ENCODE results near the gene ACTL7A.
"Not testable (repeated sequence)": the region's sequence is repeated elsewhere in the genome, so short reads cannot be mapped to it uniquely, and the experiment has no call there.

ACTL7A gene

DNA sequence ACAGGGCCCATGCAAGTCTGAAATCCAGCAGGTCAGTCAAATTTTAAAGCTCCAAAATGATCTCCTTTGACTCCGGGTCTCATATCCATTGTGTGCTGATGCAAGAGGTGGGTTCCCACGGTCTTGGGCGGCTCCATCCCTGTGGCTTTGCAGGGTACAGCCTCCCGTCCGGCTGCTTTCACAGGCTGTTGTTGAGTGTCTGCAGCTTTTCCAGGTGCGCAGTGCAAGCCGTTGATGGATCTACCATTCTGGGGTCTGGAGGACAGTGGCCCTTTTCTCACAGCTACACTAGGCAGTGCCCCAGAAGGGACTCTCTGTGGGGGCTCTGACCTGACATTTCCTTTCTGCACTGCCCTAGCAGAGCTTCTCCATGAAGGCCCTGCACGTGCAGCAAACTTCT lies 13.8 kb upstream of the ACTL7A start:
- in situ Hi-C loops (cut with MboI; ENCODE audit: low sequenced_read_pairs): not testable (repeated sequence)

DNA sequence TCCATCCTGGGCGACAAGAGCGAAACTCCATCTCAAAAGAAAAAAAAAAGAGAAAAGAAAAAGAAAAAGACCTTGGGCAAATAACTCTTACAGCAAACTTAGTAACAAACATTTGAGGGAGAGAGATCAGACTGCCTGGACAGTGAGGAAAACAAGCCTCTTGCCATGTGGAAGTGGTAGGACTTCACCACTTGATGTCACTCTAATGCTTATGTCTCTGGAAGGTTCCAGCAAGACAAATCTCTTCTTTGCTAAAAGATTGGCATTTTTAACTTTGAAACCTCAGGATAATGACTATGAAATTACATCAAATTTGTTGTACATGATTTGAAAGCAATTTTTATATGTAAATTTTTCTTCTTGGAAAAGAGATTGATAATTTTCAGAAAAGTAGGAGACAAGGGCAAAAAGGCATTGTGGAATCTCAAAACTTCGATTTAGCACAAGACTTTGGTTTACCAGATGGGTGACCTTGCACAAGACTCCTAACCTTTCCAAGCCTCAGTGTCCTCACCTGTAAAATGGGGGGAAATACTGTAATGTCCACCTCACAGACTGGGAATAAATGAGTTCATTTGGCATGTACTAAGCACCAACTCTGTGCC lies 11.7 kb upstream of the ACTL7A start:
- in situ Hi-C loops (cut with MboI; ENCODE audit: low sequenced_read_pairs): no loop called here

DNA sequence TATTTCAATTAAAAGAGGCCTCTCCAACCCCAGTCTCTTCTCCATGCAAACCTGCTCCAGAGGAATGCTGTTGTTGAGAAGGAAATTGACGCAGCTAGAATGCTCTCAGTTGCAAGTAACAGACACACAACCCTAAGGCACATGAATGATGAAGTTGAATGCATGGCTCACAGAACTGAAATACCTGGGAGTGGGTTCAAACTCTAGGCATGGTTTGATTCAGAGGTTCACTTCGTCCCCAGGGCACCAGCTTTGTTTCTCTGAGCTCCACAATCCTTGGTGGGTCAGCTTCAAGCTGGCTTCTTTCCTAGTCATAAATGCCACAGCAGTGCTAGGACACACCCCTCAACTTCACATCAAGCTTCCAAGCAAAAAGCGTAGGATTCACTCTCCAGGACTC lies 10.9 kb upstream of the ACTL7A start:
- in situ Hi-C loops (cut with MboI; ENCODE audit: low sequenced_read_pairs): no loop called here

DNA sequence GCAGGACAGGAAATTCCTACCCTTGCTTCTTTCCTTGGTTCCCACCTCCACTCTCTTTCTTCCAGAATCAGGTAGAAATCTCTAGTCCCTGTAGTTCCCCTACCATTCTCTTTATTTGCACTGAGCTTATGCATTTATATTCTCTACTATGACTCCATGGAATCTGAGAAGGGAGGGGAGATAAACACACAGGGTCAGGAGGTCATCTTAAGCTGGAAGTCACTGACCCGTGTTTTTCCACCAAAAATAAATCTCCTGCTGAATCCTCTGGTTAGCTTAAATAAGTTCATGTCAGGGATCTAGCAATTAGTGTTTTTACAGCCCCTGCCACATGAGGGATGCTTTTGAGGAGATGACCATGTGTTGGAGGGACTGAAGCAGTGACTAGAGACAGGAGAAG lies 10.0 kb upstream of the ACTL7A start:
- in situ Hi-C loops (cut with MboI; ENCODE audit: low sequenced_read_pairs): no loop called here

DNA sequence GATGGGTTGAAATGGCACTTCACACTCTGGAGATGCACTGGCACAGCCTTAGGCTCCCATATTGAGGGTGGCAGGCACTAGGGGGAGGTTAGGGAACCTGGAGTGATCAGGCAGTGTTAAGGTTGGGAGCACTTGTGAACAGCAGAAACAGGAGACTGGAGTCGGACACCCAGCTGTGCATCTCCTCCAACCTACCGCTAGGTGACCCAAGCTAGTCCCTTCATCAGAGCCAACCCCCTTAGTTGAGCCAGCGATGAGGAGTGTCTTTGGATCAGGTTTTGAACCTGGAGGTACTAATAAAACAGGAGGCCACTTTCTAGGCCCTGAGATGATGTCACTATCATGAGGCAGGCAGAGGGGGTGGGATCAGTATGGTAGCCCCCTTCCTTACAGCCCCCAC lies 8.0 kb upstream of the ACTL7A start:
- in situ Hi-C loops (cut with MboI; ENCODE audit: low sequenced_read_pairs): no loop called here

DNA sequence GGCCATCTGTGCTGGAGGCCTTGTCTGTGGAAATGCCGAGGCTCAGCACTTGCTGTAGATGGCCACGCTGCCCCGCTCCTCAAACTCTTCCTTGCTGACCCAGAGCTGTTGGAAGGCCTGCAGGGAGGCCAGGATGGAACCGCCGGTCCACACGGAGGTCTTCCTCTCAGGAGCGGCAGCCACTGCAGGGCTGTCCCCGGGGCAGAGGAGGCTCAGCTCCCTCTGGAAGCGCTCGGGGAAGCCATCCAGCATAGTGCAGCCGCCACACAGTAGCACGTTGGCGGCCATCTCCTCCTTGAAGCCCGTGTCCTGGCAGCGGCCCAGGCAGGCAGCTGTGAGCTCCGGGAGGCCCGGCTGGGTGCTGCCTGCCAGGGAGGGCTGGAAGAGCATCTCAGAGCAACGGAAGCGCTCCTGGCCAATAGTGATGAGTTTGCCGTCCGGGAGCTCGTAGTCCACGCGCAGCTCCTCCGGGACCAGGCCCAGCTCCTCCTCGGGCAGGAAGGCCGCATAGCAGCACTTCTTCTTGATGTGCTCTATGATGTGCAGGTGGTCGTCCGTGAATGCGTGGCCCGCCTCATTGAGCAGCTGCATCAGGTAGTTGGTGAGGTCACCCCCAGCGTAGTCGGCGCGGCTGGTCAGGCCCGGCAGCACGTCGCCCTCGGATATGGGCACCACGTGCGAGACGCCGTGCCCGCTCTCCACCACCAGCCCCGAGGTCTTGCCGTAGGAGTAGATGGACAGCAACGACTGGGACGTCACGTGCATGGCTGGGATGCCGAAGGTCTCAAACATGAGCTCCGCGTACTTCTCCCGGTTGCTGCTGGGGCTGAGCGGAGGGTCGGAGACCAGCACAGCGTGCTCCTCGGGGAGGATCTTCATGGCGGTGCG lies 7.2 kb upstream of the ACTL7A start:
- in situ Hi-C loops (cut with MboI; ENCODE audit: low sequenced_read_pairs): no loop called here

DNA sequence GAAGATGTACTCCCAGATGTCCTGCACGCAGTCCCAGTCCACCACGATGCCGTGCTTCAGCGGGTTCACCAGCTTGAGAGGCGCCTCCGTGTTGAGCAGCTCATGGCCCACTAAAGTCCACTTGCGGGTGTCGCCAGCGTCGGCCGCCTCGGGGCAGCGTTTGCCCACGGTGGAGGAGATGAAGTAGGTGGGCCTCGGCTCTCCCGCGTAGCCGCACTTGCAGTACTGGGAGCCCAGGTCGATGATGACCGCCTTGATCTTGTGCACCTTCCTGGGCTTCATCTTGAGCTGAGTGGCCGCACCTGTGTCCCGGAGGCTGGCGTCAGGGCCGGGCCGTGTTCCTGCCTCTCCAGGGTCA lies 6.6 kb upstream of the ACTL7A start:
- in situ Hi-C loops (cut with MboI; ENCODE audit: low sequenced_read_pairs): no loop called here

DNA sequence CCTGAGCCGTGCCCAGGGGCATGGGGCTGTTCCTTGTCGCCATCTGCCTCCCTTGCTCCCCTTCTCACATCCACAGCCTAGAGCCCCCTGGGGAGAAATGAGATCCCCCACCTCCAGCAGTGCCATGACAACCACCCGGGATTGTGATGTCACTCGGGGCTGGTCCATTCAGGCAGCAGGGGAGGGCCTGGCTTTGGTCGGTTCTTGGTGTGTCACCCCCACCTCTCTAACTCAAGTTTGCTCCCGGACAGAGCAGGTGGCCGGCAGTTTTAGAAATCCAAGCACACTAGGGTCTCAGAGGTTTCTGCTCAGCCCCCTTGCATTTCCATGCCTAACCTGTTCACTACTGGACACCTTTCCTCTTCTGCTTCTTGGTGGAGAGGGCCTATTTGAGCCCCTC lies 6.2 kb upstream of the ACTL7A start, which contains the start of gene ACTL7B:
ACTL7B (minus strand) TSS at position 99 of the 400 bp plus-strand sequence; CDS start at position 43, 56 bp downstream.
- in situ Hi-C loops (cut with MboI; ENCODE audit: low sequenced_read_pairs): no loop called here

DNA sequence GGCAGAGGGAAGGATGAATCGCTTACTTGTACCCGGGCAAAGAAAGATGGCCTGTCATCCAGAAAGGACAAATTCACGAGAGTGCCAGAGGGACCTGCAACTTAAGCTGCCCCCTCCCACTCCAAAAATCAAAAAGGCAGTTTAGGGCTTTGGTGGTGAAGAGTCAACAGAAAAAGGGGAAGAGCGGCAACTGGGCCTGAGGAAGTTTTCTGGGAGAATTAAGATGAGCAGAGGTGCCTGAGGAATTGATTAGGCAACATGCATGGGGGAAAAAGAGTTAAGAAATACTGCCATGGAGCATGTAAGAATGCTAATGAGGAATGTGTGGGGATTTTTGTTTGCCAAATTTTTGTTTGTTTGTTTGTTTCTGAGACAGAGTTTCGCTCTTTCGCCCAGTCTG lies 4.5 kb upstream of the ACTL7A start:
- in situ Hi-C loops (cut with MboI; ENCODE audit: low sequenced_read_pairs): no loop called here

DNA sequence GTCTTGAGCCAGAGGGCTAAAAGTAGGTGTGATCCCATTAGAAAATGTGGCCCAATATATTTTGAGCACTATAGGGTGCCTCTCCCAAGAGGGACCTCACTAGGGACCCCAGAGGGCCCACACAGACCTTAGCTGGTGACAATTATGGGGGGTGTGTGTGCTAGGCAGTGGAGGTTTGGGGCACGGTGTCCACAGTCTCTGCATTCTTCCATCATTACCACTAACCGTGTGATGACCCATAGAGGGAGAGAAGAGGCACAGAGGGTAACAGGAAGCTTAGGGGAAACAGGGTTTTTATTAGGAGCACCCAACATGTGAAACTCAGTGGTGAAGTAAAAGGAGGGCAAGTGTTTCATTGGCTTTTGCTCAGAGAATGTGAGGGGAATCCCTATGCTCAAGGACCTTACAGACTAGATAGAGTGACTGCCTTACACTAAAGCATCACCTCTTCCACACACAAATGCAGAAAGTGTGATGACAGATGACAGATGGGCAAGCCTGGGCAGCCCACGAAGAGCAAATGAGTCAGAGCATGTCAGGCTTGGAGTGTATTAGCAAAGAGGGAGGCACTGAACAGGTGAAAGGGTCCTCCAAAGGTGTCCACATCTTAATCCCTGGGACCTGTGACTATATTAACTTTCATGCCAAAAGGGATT lies 2.5 kb upstream of the ACTL7A start:
- in situ Hi-C loops (cut with MboI; ENCODE audit: low sequenced_read_pairs): no loop called here

DNA sequence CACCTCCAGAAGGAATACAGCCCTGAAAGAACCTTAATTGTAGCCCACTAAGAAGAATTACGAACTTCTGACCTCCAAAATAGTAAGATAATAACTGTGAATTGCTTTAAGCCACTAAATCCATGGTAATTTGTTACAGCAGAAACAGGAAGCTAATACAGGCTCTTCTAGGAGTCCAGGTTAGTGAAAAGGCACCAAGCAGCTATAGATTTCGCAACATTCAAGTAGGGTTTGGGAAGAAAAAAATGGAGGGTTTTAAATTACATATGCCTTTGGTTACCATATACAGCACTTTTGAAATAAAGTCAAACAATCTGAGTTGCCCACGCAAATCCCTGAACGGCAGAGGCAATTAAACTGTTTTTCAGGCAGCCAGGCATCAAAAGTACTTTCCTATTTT lies 1.7 kb upstream of the ACTL7A start:
- in situ Hi-C loops (cut with MboI; ENCODE audit: low sequenced_read_pairs): no loop called here

DNA sequence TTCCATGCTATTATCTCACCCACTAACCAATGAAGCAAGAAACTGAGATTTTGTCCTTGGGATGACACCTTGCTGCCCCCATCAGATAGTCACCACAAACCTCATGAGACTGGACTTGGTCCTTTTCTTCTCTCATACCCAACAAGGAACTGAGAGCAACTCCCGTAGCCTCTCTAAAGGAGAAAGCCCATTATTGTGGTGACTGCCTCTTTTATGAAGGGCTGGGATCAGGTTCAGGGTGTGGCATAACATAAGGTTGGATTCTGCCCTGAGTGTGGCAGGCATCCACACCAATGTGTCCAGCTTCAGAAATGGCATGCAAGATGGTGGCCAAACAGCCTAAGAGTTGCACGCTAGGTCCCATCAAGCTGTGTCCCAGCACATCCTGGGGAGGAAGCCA lies 1.3 kb upstream of the ACTL7A start:
- in situ Hi-C loops (cut with MboI; ENCODE audit: low sequenced_read_pairs): no loop called here

DNA sequence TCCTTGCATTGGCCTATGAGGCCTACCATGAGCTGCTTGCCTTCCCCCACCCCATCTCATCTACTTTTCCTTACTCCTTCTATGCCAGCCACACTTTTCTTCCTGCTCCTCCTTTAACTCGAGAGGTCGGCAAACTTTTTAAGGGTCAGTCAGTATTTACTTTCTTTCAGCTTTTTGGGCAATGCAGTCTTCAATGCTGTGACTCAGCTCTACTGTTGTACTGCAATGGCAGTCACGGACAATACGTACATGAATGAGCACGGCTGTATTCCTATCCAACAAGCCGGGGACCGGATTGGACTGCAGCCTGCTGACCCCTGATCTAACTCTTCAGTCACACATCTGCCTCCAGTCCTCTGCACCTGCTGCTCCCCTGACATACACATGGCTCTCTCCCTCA lies 602 bp upstream of the ACTL7A start:
- in situ Hi-C loops (cut with MboI; ENCODE audit: low sequenced_read_pairs): no loop called here

DNA sequence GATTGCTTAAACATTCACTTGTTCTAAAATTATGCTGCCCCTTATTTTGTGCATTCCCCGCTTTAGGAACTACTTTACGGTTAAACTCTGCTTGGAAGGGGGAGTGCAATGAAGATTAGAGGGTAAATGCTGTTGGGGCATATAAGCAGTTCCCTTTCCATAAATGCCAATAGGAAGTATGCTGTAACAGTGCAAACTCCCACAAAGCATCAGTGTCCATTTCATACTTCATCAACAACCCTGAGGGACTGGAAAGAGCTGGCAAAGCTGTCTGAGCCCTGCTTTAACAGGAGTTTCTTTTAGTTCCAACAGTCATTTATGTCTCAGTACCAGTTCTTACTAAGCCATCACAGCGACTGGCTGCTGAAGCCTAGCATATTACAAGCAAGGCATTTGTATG lies 1.8 kb downstream of the ACTL7A start:
- in situ Hi-C loops (cut with MboI; ENCODE audit: low sequenced_read_pairs): no loop called here

DNA sequence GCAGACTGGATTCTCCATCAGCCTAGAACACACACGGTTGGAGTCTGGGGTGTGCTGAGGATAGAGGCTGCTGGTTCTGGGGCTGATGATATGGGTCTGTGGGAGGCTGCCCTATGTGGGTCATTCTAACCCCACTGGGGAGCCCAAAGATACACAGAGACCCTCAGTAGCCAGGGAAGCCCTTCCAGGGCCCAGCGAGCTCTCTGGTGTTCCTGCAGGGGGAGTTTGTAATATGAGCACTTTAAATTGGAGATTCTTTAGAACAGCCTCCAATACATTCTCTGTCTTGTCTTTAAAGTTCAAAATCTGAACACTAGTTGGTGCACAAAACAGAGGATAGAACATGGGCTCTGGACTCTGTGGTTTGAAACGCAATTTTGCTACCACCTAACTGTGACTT lies 2.4 kb downstream of the ACTL7A start:
- in situ Hi-C loops (cut with MboI; ENCODE audit: low sequenced_read_pairs): no loop called here

DNA sequence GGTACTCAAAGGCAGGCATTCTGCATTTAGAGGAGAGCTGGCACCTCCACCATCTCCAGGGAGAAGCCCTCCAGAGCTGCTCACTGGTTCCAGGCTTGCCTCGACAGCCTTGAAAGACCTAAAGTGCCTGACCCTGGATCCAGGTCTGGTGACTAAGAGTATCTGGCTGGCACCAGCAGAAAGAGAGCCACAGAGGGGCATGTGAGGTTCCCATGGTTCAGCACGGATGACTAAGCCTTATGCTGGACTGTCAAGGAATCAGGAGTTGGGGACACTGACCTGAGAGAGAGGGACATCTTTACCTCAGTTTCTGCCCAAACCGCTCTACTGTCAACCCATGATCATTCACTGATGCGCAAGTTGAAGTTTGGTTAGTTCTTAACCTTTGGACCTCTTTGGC lies 3.0 kb downstream of the ACTL7A start:
- in situ Hi-C loops (cut with MboI; ENCODE audit: low sequenced_read_pairs): no loop called here

DNA sequence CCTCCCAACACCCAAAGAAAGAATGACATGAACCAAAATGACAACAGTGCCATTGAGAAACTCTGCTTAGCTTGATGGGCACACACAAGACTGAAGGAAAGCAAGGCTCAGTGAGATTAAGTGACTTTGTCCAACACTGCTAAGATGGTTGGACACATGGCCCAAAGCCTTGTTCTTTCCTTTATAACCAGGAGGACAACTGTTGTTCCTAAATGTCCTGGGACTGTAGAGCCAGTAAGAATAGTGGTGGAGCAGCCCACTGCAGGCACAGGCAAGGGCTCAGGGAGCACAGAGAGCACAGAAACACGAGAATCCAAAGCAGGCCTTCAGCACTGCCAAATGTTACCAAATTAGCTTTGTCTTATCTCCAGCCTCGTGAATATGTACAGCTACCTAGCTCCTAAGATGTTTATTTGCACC lies 3.9 kb downstream of the ACTL7A start:
- in situ Hi-C loops (cut with MboI; ENCODE audit: low sequenced_read_pairs): no loop called here

DNA sequence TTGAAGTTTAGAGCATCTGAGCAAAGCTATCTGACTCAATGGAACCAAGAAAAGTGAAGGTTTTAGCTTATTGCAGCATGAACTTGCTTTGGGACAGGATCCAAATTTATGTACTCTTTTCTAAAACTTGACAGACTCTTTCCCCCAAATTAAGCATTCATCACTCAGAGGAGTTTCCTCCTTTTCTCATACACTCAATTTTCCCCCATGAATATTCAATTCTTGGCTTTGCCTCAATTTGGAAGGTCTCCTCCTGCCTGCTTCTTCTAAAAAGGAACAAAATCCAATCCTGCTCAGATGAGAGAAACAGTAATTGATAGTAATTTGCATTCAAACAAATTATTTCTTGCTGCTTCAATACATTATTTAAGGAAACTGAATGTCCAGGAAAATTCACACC lies 5.0 kb downstream of the ACTL7A start:
- in situ Hi-C loops (cut with MboI; ENCODE audit: low sequenced_read_pairs): no loop called here

DNA sequence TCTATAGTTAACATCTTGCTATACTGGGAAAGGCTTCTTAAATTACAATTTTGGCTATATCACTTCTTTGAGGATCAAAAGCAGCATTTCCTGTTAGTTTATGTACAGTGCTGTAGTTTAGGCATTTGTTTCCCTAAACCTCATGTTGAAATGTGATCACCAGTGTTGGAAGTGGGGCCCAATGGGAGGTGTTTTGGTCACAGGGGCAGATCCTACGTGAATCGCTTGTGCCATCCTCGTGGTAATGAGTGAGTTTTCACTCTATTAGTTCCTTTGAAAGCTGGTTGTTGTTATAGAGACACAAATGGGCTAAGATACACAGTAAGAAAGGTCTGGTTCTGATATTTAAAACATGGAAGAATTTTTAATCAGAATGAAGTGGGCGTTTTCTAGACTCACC lies 5.8 kb downstream of the ACTL7A start:
- in situ Hi-C loops (cut with MboI; ENCODE audit: low sequenced_read_pairs): no loop called here

DNA sequence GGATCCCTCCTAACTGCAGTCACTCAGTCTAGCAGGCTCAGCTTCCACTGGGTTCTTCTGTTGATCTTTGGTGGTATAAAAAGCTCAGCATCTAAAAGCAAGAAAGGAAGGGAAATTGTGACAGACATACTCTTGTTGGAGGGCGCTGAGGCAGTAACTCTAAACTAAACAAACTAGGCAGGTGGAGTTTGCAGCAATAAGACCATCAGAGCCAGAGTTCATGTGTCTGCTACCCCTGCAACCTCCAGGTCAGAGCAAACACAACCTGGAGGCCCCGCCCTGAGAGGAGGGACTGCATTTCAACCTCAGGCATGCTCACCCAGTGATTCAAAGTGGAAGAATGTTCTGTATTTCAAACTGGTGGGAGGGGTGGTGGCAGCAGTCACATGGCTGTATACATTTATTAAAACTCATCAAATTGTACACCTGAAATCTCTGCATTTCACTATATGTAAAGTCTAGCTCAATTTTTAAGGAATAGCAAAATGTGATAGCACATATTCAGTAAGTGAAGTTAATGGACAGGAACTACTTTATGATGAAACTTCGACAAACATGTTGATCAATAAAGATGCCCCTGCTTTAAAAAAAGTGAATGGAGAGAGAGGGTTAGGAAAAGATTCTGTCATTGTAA lies 7.1 kb downstream of the ACTL7A start:
- in situ Hi-C loops (cut with MboI; ENCODE audit: low sequenced_read_pairs): no loop called here

DNA sequence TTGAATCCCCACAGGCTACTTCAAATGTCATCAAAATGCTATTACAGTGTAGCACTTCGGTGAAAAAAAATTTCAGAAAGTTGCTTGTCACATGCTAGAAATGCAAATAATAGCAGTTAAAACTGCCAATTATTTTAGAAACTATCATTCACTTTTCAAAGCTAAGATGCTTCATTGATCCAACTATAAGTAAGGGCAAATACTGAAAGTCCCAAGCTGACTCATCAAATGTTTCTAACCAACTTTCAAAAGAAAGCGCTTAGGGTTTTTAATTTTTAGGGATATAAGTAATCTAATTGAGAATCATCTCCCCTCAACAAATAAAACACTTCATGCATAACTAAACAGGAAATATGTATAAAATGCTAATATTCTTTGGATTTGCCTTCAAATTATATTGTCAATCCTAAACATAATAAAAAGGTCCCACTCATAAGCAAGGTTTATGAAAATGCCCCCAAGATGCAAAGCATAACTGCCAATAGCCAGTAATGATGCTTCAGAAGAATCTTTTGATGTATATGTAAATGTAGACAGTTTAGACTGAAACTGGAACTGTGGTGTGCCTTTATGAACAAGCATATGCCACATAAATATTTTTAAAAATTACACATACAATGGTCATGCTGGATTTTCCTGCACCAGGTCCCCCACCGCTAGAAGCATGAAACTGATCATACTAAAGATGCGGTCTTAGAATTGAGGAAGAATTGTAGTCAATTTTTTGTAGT lies 12.2 kb downstream of the ACTL7A start:
- in situ Hi-C loops (cut with MboI; ENCODE audit: low sequenced_read_pairs): no loop called here

Measured in HL-60/S4 treated with retinoic acid at 250 ng/mL for 4 days and 3 days (cell line).